ENCODE results near the gene PNPLA6. TPM values are rescaled to one million over a fixed set of nuclear protein-coding genes. Genes with fewer than 3 reads are reported as not detected.

Gene PNPLA6
- total RNA-seq, 1 experiment from 2014 or later, result 60.1 TPM

GRCh38 chr19:7542556-7543348 is 7.2 kb downstream of the PNPLA6 start:
- H3K27me3 Mint-ChIP-seq (ENCODE audit: unreplicated experiment), result no peaks in the 10 kb centered on the region
- no peaks in the 10 kb centered on the region for H3K36me3 Mint-ChIP-seq (ENCODE audit: insufficient read depth, unreplicated experiment)
- H3K9me3 Mint-ChIP-seq (ENCODE audit: low read depth, unreplicated experiment), result no peaks in the 10 kb centered on the region
- DNase-seq, result no peak
- no peaks in the 10 kb centered on the region for H3K4me1 Mint-ChIP-seq (ENCODE audit: low read depth, unreplicated experiment)
- H3K4me3 Mint-ChIP-seq (ENCODE audit: low read depth, unreplicated experiment), result no peak overlapping the region
- intact Hi-C loops (cut with micrococcal nuclease; ENCODE audit: unreplicated experiment), result no loop called here
- TF ChIP-seq, protein P1, sequence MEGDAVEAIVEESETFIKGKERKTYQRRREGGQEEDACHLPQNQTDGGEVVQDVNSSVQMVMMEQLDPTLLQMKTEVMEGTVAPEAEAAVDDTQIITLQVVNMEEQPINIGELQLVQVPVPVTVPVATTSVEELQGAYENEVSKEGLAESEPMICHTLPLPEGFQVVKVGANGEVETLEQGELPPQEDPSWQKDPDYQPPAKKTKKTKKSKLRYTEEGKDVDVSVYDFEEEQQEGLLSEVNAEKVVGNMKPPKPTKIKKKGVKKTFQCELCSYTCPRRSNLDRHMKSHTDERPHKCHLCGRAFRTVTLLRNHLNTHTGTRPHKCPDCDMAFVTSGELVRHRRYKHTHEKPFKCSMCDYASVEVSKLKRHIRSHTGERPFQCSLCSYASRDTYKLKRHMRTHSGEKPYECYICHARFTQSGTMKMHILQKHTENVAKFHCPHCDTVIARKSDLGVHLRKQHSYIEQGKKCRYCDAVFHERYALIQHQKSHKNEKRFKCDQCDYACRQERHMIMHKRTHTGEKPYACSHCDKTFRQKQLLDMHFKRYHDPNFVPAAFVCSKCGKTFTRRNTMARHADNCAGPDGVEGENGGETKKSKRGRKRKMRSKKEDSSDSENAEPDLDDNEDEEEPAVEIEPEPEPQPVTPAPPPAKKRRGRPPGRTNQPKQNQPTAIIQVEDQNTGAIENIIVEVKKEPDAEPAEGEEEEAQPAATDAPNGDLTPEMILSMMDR (IDR thresholded peaks at IDR 0.05; ENCODE audit: unreplicated experiment), result no peak
- H3K27ac Mint-ChIP-seq (ENCODE audit: unreplicated experiment), result no peak overlapping the region
- CTCF ChIA-PET, result interaction anchor here (0.7 kb wide), 1 partner anchor 103 kb away, joined by 3 read pairs; no protein-coding TSS in a partner anchor
- no TSS peak for BruUV-seq (replicated peaks)

- intact Hi-C loops (cut with micrococcal nuclease; ENCODE audit: unreplicated experiment), result no loop called here
- H3K9me3 Mint-ChIP-seq (ENCODE audit: low read depth, unreplicated experiment), result no peaks in the 10 kb centered on the region
- H3K27me3 Mint-ChIP-seq (ENCODE audit: unreplicated experiment), result no peaks in the 10 kb centered on the region
- no peaks in the 10 kb centered on the region for H3K4me1 Mint-ChIP-seq (ENCODE audit: low read depth, unreplicated experiment)
- DNase-seq, result no peak
- no peak overlapping the region for H3K4me3 Mint-ChIP-seq (ENCODE audit: low read depth, unreplicated experiment)
- peaks cover 2% of the 10 kb centered on the region for H3K36me3 Mint-ChIP-seq (ENCODE audit: insufficient read depth, unreplicated experiment)
- no peak overlapping the region for H3K27ac Mint-ChIP-seq (ENCODE audit: unreplicated experiment)
- no TSS peak for BruUV-seq (replicated peaks)
- CTCF ChIA-PET, result no interaction called here
- TF ChIP-seq, protein P1 (IDR thresholded peaks at IDR 0.05; ENCODE audit: unreplicated experiment), result no peak
Measured at GRCh38 chr19:7544626-7545025, 9.1 kb downstream of the PNPLA6 start.

DNA sequence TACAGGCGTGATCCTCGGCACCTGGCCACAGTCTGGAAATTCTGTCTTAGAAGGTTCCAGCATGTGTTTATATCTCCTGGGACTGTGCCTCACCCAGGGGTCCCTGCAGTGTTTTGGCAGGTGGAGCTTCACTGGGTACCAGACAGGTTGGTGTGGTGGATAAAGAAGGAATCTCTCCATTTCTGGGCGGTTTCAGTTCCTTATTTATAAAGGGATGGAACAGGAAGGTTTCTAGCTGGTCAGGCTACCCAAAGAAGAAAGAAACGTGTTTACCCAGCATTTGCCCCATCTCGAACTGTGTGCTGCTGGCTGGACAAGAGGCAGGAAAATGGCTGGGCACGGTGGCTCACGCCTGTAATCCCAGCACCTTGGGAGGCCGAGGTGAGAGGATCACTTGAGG is 9.8 kb downstream of the PNPLA6 start:
- BruUV-seq (replicated peaks), result no TSS peak
- CTCF ChIA-PET, result no interaction called here
- H3K4me1 Mint-ChIP-seq (ENCODE audit: low read depth, unreplicated experiment), result no peaks in the 10 kb centered on the region
- no peak overlapping the region for H3K4me3 Mint-ChIP-seq (ENCODE audit: low read depth, unreplicated experiment)
- DNase-seq, result no peak
- H3K27ac Mint-ChIP-seq (ENCODE audit: unreplicated experiment), result no peak overlapping the region
- H3K27me3 Mint-ChIP-seq (ENCODE audit: unreplicated experiment), result no peaks in the 10 kb centered on the region
- H3K9me3 Mint-ChIP-seq (ENCODE audit: low read depth, unreplicated experiment), result no peaks in the 10 kb centered on the region
- intact Hi-C loops (cut with micrococcal nuclease; ENCODE audit: unreplicated experiment), result no loop called here
- TF ChIP-seq, protein P1 (IDR thresholded peaks at IDR 0.05; ENCODE audit: unreplicated experiment), result no peak
- peaks cover 5% of the 10 kb centered on the region for H3K36me3 Mint-ChIP-seq (ENCODE audit: insufficient read depth, unreplicated experiment)

DNA sequence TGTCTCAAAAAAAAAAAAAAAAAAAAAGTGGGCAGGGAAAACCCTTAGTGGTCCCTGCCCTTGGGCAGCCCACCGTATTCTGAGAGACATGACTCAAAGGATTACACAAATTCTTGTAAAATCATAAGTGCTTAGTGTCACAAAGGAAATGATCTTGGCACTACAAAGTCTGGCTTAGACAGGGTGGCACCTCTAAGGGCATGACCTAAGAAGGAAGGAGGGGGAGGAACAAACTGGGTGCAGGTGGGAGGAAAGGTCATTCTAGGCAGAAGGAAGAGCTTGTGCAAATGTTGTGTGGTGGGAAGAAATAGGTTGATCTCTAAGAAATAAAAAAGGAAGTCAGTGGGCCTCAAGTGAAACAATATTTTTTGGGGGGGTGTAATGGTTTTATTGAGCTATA is 10.4 kb downstream of the PNPLA6 start:
- Mint-ChIP-seq H3K36me3 (ENCODE audit: insufficient read depth, unreplicated experiment) (peaks cover 5% of the 10 kb centered on the region), H3K27me3 (ENCODE audit: unreplicated experiment) (no peaks in the 10 kb centered on the region), H3K4me1 (ENCODE audit: low read depth, unreplicated experiment) (no peaks in the 10 kb centered on the region), H3K9me3 (ENCODE audit: low read depth, unreplicated experiment) (no peaks in the 10 kb centered on the region), H3K27ac (ENCODE audit: unreplicated experiment) (no peak overlapping the region), H3K4me3 (ENCODE audit: low read depth, unreplicated experiment) (no peak overlapping the region)
- BruUV-seq (replicated peaks), result no TSS peak
- TF ChIP-seq, protein P1 (IDR thresholded peaks at IDR 0.05; ENCODE audit: unreplicated experiment), result no peak
- CTCF ChIA-PET, result no interaction called here
- intact Hi-C loops (cut with micrococcal nuclease; ENCODE audit: unreplicated experiment), result no loop called here
- DNase-seq, result no peak

Measured in Calu3 (cell line).